Measurements from ENCODE around the gene ERICH4.
A peak's percentile ranks its signal among the peaks of the same experiment; 100 is the strongest.
"Not testable (repeated sequence)": the region's sequence is repeated elsewhere in the genome, so short reads cannot be mapped to it uniquely, and the experiment has no call there.

ERICH4 gene
- total RNA-seq, result 0 to 0.33 (median 0) reads per million in 17 experiments

- DNase-seq, result no peak
These were observed at the start of gene ERICH4 for GRCh38 chr19:41442473-41443355. ERICH4 (plus strand) TSS chr19:41443156; CDS start chr19:41443170, 14 bp downstream.

- peak in 2 of 4 experiments; percentile 33 for DNase-seq
These were observed 47.6 kb upstream of the ERICH4 start for GRCh38 chr19:41395355-41395754.

GRCh38 chr19:41397086-41398049 lies 45.6 kb upstream of the ERICH4 start, which contains the start of the genes BCKDHA and EXOSC5:
BCKDHA (plus strand) TSS chr19:41397818; CDS start chr19:41397828, 10 bp downstream.
EXOSC5 (minus strand) TSS chr19:41397359; CDS start chr19:41397328, 31 bp downstream.
- DNase-seq, result peak; percentile 100

GRCh38 chr19:41398050-41398418 lies 44.9 kb upstream of the ERICH4 start:
- peak; percentile 32 to 46 (median 36) for DNase-seq

- DNase-seq, result no peak
These were observed 44.4 kb upstream of the ERICH4 start for GRCh38 chr19:41398598-41398997.

- no peak for DNase-seq
These were observed 43.9 kb upstream of the ERICH4 start for GRCh38 chr19:41399091-41399490.

- no peak for DNase-seq
These were observed 43.4 kb upstream of the ERICH4 start for GRCh38 chr19:41399525-41399924.

GRCh38 chr19:41401483-41401882 lies 41.5 kb upstream of the ERICH4 start:
- DNase-seq, result no peak

- no peak for DNase-seq
These were observed 40.9 kb upstream of the ERICH4 start for GRCh38 chr19:41402010-41402409.

GRCh38 chr19:41403181-41403970 lies 39.6 kb upstream of the ERICH4 start:
- DNase-seq, result no peak

- DNase-seq, result no peak
These were observed 37.2 kb upstream of the ERICH4 start for GRCh38 chr19:41405776-41406175.

- peak; percentile 71 to 87 (median 82) for DNase-seq
These were observed 35.7 kb upstream of the ERICH4 start for GRCh38 chr19:41407271-41407670.

GRCh38 chr19:41408256-41408655 lies 34.7 kb upstream of the ERICH4 start:
- DNase-seq, result peak in 2 of 4 experiments; percentile 34 to 42

- DNase-seq, result not testable (repeated sequence)
These were observed 34.1 kb upstream of the ERICH4 start for GRCh38 chr19:41408846-41409245.

GRCh38 chr19:41409288-41409687 lies 33.7 kb upstream of the ERICH4 start:
- peak in 2 of 4 experiments; percentile 33 to 53 for DNase-seq

- DNase-seq, result no peak
These were observed 32.5 kb upstream of the ERICH4 start for GRCh38 chr19:41410336-41411054.

GRCh38 chr19:41411100-41411967 lies 31.6 kb upstream of the ERICH4 start:
- no peak for DNase-seq

GRCh38 chr19:41411968-41412265 lies 31.0 kb upstream of the ERICH4 start:
- no peak for DNase-seq

- no peak for DNase-seq
These were observed 30.0 kb upstream of the ERICH4 start for GRCh38 chr19:41412953-41413352.

- DNase-seq, result no peak
These were observed 29.0 kb upstream of the ERICH4 start for GRCh38 chr19:41413947-41414346.

GRCh38 chr19:41414461-41414860 lies 28.5 kb upstream of the ERICH4 start:
- DNase-seq, result no peak

Measured in suppressor macrophage (primary cell).